NT2/D1 (cell line): Measurements from ENCODE around the gene TIPARP.

ENCODE experiments used
- YY1 ChIP-seq: IDR thresholded peaks from 2 replicates; pipeline ENCODE4 v1.6.1; 2011; ENCODE audit not compliant: insufficient read length, insufficient read depth
- ZNF274 ChIP-seq: IDR thresholded peaks from 2 replicates; pipeline ENCODE4 v1.6.1; 2011; ENCODE audit warnings: mild to moderate bottlenecking, low read depth, low read length

DNA sequence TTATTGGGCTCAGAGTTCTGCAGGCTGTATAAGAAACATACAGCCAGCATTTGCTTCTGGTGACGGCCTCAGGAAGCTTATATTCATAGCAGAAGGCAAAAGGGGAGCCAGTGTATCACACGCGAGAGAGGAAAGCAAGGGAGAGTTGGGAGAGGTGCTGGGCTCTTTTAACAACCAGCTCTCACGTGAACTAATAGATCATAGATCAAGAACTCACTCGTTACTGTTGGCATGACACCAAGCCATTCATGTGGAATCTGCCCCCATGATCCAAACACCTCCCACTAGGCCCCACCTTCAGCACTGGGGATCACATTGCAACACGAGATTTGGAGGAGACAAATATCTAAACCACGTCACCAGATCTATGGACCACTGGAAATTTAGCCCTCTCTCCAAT, 70.2 kb downstream of the TIPARP start:
- TF ChIP-seq YY1 (no peak), ZNF274 (no peak)
